Measurements from ENCODE around the gene GLIS1.

DNA sequence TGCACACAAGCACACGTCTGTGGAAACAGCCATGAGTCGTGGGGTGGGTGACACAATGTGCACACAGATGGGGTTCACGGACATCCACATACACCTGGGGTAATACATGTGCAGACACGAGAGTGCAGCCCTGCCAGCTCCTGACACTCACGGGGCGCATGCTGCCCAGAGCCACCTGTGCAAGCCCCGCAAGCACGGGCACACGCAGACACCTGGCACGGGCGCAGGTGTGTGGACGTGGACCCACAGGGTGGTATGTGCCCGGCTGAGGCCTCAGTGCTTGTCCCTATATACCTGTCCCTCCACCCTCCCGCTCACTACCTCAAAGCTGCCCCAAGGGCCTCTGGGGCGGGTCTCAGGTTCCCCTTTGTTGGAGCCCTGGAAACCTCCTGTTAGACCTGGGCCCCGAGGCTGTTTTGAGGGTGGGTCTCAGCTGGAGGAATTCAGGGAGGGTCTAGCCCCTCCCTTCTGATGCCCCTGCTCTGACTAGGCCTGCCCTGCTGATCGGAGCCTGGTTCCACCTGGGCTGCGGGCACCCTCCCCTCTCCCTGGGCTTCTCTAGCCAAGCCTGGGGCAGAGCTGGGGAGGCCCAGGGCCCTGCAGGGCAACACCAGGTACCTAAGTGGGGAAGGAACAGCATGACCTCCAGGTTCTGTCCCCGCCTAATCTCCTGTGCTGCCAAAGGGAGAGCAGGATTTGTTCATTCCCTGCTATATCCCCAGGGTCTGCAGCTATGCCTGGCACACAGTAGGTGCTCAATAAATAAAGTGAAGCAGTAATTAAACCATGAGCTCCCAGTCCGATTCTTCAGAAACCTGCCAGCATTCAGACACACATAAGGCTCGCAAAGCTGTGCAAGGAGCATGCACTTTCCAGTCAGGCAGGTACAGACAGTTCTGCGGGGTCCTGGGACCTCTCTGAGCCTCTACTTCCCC lies 230.6 kb downstream of the GLIS1 start:
- no peak for TF ChIP-seq EZH2phosphoT487 (IDR thresholded peaks at IDR 0.05; ENCODE audit: borderline replicate concordance, low read length)
- TF ChIP-seq, protein P1, sequence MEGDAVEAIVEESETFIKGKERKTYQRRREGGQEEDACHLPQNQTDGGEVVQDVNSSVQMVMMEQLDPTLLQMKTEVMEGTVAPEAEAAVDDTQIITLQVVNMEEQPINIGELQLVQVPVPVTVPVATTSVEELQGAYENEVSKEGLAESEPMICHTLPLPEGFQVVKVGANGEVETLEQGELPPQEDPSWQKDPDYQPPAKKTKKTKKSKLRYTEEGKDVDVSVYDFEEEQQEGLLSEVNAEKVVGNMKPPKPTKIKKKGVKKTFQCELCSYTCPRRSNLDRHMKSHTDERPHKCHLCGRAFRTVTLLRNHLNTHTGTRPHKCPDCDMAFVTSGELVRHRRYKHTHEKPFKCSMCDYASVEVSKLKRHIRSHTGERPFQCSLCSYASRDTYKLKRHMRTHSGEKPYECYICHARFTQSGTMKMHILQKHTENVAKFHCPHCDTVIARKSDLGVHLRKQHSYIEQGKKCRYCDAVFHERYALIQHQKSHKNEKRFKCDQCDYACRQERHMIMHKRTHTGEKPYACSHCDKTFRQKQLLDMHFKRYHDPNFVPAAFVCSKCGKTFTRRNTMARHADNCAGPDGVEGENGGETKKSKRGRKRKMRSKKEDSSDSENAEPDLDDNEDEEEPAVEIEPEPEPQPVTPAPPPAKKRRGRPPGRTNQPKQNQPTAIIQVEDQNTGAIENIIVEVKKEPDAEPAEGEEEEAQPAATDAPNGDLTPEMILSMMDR (IDR thresholded peaks at IDR 0.05; ENCODE audit: low read depth, low read length, poor library complexity, severe bottlenecking): no peak

All from DOHH2 (cell line).